Subcutaneous adipose tissue (tissue), 4 donors: ENCODE measurements around the gene MNT. TPM values are rescaled to one million over a fixed set of nuclear protein-coding genes. Genes with fewer than 3 reads are reported as not detected.

Source experiments
- CTCF ChIP-seq: fragments of 450-650 bp; IDR thresholded peaks from one replicate; pipeline ENCODE4 v1.5.1; 2016; ENCODE audit warnings: low read depth, mild to moderate bottlenecking, control low read depth, antibody characterized with exemption, moderate library complexity
- small RNA-seq: library from RNA; depleted of rRNA; stranded (forward); fragments of <200 nt; gene quantifications from one replicate; pipeline ENCODE3, GENCODE V24; 2016
- total RNA-seq, 4 donors: library from RNA; depleted of rRNA; stranded (reverse); fragments of >200 nt; gene quantifications; one replicate each; pipeline ENCODE4 v1.1.0, GENCODE V29; 2016

The MNT gene
- total RNA-seq, 4 donors from 2014 or later: 7.0 to 10.8 (median 9.8) TPM

DNA sequence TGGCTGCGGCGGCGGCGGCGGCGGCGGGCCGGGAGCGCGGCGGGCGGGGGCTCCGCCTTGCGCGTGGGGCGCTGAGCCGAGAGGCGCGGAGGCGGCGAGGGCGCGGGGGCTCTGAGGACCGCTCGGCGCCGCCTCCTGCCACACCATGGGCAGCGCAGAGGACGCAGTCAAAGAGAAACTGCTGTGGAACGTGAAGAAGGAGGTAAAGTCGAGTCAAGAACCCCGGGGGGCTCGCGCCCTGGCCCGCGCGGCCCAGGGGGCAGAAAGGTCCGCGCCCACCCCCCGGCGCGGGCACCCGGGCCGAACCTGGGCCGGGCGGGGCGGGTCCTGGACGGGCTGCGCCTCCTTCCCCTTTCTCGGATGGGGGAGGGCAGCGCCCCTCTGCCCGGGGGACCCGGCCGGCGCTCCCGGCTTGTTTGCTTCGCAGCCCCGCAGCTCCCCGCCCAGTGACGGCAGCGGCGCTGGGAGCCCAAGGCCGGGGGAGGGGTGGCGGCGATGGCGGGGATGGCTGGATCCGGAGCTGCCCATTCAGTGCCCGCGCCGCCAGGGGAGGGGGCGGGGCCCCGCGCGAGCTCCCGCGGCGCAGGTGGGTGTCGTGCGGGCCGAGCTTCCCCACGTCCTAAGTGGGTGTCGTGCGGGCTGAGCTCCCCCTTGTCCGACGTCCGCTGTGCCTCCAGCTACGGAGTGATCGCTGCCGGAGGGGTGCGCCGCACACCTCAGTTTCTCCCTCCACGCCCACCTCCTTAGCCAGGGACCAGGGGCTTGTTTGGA, 63.1 kb downstream of the MNT start:
- TF ChIP-seq CTCF: no peak

DNA sequence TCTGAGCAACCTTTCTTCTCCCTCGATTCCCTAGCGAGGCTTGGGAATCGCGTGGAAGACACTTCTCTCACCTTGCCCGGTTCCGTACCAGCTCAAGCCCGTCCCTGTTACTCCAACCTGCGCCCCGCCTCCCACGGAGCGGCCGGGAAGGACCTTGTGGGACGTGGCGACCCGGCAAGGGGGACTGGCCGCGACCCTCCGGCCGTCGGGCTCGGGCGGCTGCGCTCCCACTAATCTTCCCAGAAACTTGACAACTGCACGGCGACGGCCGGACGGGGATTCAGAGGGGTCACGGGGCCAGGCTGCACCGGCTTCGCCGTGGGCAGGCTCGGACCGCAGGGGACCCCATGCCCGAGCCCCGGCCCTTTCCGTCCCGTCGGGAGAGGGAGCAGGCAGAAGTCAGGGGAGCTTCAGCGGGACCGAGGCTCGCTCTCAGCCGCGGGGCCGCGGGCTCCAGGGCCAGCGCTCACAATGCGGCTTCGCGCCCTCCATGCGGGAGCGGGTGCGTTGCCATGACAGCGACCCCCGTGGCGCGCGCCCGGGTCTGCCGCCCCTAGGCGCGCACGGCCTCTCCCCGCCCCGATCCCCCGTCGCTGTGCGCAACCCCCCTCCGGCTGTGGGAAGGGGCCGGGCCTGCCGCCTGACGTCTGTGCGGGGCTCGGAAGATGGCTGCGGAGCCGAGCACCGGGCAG, 63.9 kb downstream of the MNT start, which contains the start of gene SGSM2:
TSS of gene SGSM2 (plus strand) at position 650 of the 692 bp plus-strand sequence. CDS start 188 bp downstream, outside the sequence.
- TF ChIP-seq CTCF: no peak

GRCh38 chr17:2336215-2336851, 64.5 kb downstream of the MNT start, which contains the start of gene TSR1:
TSS of gene TSR1 (minus strand) at chr17:2336457. CDS start at chr17:2336427, 30 bp downstream.
- TF ChIP-seq CTCF: no peak

GRCh38 chr17:2335726-2336214, 65.1 kb downstream of the MNT start:
- TF ChIP-seq CTCF: no peak

Small RNA genes within 50 kb of the gene (small RNA-seq; reads per million reads assigned to genes)
- gene AC006435.3 (not detected), gene AC006435.4 (not detected)

Other genes starting within 250 kb of the MNT start
- 10 to 100 TPM; 14.5 to 50.7 (median 19.4) TPM for gene SMG6, start 97.3 kb downstream of the MNT start, total RNA-seq
- gene SRR, start 97.1 kb downstream of the MNT start, total RNA-seq: 10 to 100 TPM in 2 of 4 donors, 1 to 10 TPM in 2; 2.8 to 24.5 (median 12.5) TPM
- 10 to 100 TPM; 21.9 to 36.0 (median 33.0) TPM for gene TSR1, start 64.6 kb downstream of the MNT start, total RNA-seq
- 10 to 100 TPM; 14.8 to 65.6 (median 30.5) TPM for gene SGSM2, start 63.6 kb downstream of the MNT start, total RNA-seq
- gene METTL16, start 110.8 kb upstream of the MNT start, total RNA-seq: 10 to 100 TPM; 12.6 to 80.5 (median 25.3) TPM
- 100 to 1,000 TPM; 102 to 145 (median 138) TPM for gene PAFAH1B1, start 192.6 kb upstream of the MNT start, total RNA-seq